HepG2 (cell line): ENCODE data around the gene IGF2BP3. TPM values are rescaled to one million over a fixed set of nuclear protein-coding genes. Genes with fewer than 3 reads are reported as not detected.

Source experiments
- ADNP ChIP-seq: sonication (generic); formaldehyde crosslinking; IDR thresholded peaks from 2 replicates; pipeline ENCODE4 v1.4.0; 2020; ENCODE audit warnings: missing genetic modification reagents
- ATF6 ChIP-seq: sonication (generic); formaldehyde crosslinking; conservative IDR thresholded peaks from 2 replicates; pipeline ENCODE4 v1.4.0; 2020; ENCODE audit warnings: missing genetic modification reagents
- CC2D1A ChIP-seq: sonication (generic); formaldehyde crosslinking; IDR thresholded peaks from 2 replicates; pipeline ENCODE4 v1.8.1; 2023; ENCODE audit warnings: mild to moderate bottlenecking, missing genetic modification reagents
- CREM ChIP-seq, 2 experiments: sonication (generic) in 1 of 2; formaldehyde crosslinking in 1 of 2; IDR thresholded peaks; 2 replicates each; pipeline versions ENCODE4 v1.4.0 to v1.6.1; 2016 to 2020; ENCODE audit warnings: antibody characterized with exemption in 1 of 2, mild to moderate bottlenecking in 1 of 2, missing genetic modification reagents in 1 of 2
- FOXJ3 ChIP-seq: sonication (generic); formaldehyde crosslinking; IDR thresholded peaks from 2 replicates; pipeline ENCODE4 v1.4.0; 2020; ENCODE audit warnings: missing genetic modification reagents, mild to moderate bottlenecking, borderline replicate concordance
- GATA4 ChIP-seq: sonication (generic); IDR thresholded peaks from 2 replicates; pipeline ENCODE4 v1.6.1; 2016; ENCODE audit warnings: antibody characterized with exemption, low read depth, borderline replicate concordance
- HDAC1 ChIP-seq: sonication (generic); formaldehyde crosslinking; IDR thresholded peaks from 2 replicates; pipeline ENCODE4 v1.5.1; 2020; ENCODE audit warnings: mild to moderate bottlenecking, missing genetic modification reagents
- HNRNPLL ChIP-seq: fragments of 200-400 bp; formaldehyde crosslinking; IDR thresholded peaks from 2 replicates; pipeline ENCODE4 v1.6.1; 2017; ENCODE audit warnings: mild to moderate bottlenecking, low read depth, low read length; ENCODE audit not compliant: poor library complexity, severe bottlenecking
- MATR3 ChIP-seq: sonication (generic); formaldehyde crosslinking; IDR thresholded peaks from 2 replicates; pipeline ENCODE4 v1.4.0; 2020; ENCODE audit warnings: missing genetic modification reagents
- NFYC ChIP-seq: IDR thresholded peaks from 2 replicates; pipeline ENCODE4 v1.6.1; 2016; ENCODE audit warnings: missing genetic modification reagents, missing compliant biosample characterization
- PAWR ChIP-seq: sonication (generic); formaldehyde crosslinking; IDR thresholded peaks from 2 replicates; pipeline ENCODE4 v1.4.0; 2020; ENCODE audit warnings: missing genetic modification reagents, mild to moderate bottlenecking, borderline replicate concordance
- PLRG1 ChIP-seq: fragments of 450-650 bp; conservative IDR thresholded peaks from 2 replicates; pipeline ENCODE4 v1.6.1; 2016
- RXRA ChIP-seq: sonication (generic); formaldehyde crosslinking; IDR thresholded peaks from 2 replicates; pipeline ENCODE4 v1.5.1; 2020; ENCODE audit warnings: missing genetic modification reagents
- SAP130 ChIP-seq: IDR thresholded peaks from 2 replicates; pipeline ENCODE4 v1.6.1; 2016; ENCODE audit warnings: low read depth
- SATB2 ChIP-seq: sonication (generic); formaldehyde crosslinking; IDR thresholded peaks from 2 replicates; pipeline ENCODE4 v1.5.0; 2020; ENCODE audit warnings: missing genetic modification reagents
- SETDB1 ChIP-seq: sonication (generic); formaldehyde crosslinking; IDR thresholded peaks from 2 replicates; pipeline ENCODE4 v1.5.1; 2020; ENCODE audit warnings: missing genetic modification reagents, mild to moderate bottlenecking, borderline replicate concordance
- SNAPC4 ChIP-seq: sonication (generic); formaldehyde crosslinking; IDR thresholded peaks from 2 replicates; pipeline ENCODE4 v1.4.0; 2020; ENCODE audit warnings: mild to moderate bottlenecking, missing genetic modification reagents
- THAP11 ChIP-seq: IDR thresholded peaks from 2 replicates; pipeline ENCODE4 v1.6.1; 2016; ENCODE audit warnings: missing biosample characterization, missing genetic modification reagents
- ZFX ChIP-seq: sonication (generic); formaldehyde crosslinking; IDR thresholded peaks from 2 replicates; pipeline ENCODE4 v1.4.0; 2020; ENCODE audit warnings: mild to moderate bottlenecking, low read depth, missing genetic modification reagents, moderate library complexity
- ZNF275 ChIP-seq: sonication (generic); formaldehyde crosslinking; IDR thresholded peaks from 2 replicates; pipeline ENCODE4 v1.8.0; 2022; ENCODE audit warnings: missing genetic modification reagents, mild to moderate bottlenecking, inconsistent platforms, borderline replicate concordance
- ZNF337 ChIP-seq: sonication (generic); formaldehyde crosslinking; IDR thresholded peaks from 2 replicates; pipeline ENCODE4 v1.5.1; 2020; ENCODE audit warnings: missing genetic modification reagents, low read depth, mild to moderate bottlenecking, borderline replicate concordance
- ZNF343 ChIP-seq: sonication (generic); formaldehyde crosslinking; IDR thresholded peaks from 2 replicates; pipeline ENCODE4 v1.4.0; 2020; ENCODE audit warnings: mild to moderate bottlenecking, missing genetic modification reagents
- ZNF605 ChIP-seq: sonication (generic); formaldehyde crosslinking; IDR thresholded peaks from 2 replicates; pipeline ENCODE4 v1.8.0; 2022; ENCODE audit warnings: mild to moderate bottlenecking, missing genetic modification reagents
- ZNF782 ChIP-seq: sonication (generic); formaldehyde crosslinking; IDR thresholded peaks from 2 replicates; pipeline ENCODE4 v1.4.0; 2020; ENCODE audit warnings: missing genetic modification reagents, mild to moderate bottlenecking, borderline replicate concordance
- polyA plus RNA-seq, 8 experiments: library from polyadenylated mRNA; depleted of rRNA in 3 of 8; stranded (reverse) in 7 of 8; unstranded in 1 of 8; fragments of >200 nt; fragmentation: Illumina TruSeq in 4 of 8; extraction: Trizol in 4 of 8; gene quantifications; 2 replicates each; pipeline versions ENCODE4 v1.2.1 to v1.2.3, GENCODE V29; 2011 to 2016; ENCODE audit warnings: low read depth in 4 of 8, missing spikeins in 1 of 8, mixed read lengths in 1 of 8; ENCODE audit not compliant: insufficient read depth in 1 of 8
- total RNA-seq, 5 experiments: library from RNA; depleted of rRNA; stranded (reverse); fragments of >200 nt; fragmentation: Illumina TruSeq; extraction: Trizol; gene quantifications; 2 replicates each; pipeline ENCODE4 v1.2.3, GENCODE V29; 2016; ENCODE audit warnings: low read depth in 1 of 5

IGF2BP3 gene
- total and polyA plus RNA-seq, 2 of the 13 experiments (the other 11 are each of a cell fraction or from before 2014, with no cell fraction given) = 37.7 to 39.5 TPM

- TF ChIP-seq ZNF275 (CRISPR knock-in tag) = no peak
- no peak for TF ChIP-seq CC2D1A
- TF ChIP-seq PAWR (CRISPR knock-in tag) = no peak
- no peak for TF ChIP-seq ZNF343 (CRISPR knock-in tag)
- no peak for TF ChIP-seq NFYC (CRISPR knock-in tag)
- no peak for TF ChIP-seq PLRG1
- no peak for TF ChIP-seq HNRNPLL
- no peak for TF ChIP-seq THAP11 (CRISPR knock-in tag)
- TF ChIP-seq GATA4 = peak; percentile 53; the same call in 1 of the 2 replicates
- TF ChIP-seq SNAPC4 (CRISPR knock-in tag) = no peak
- no peak for TF ChIP-seq ZNF782
- TF ChIP-seq SETDB1 (CRISPR knock-in tag) = no peak
- 0 out of 2 replicates have a peak, but pooled peaks have one; percentile 41 for TF ChIP-seq ZNF605
- TF ChIP-seq ATF6 = no peak
- no peak; the same call in 1 of the 2 replicates for TF ChIP-seq HDAC1 (CRISPR knock-in tag)
- peak; percentile 34; the same call in 1 of the 2 replicates for TF ChIP-seq SAP130
- TF ChIP-seq CREM (IDR thresholded peaks at IDR 0.05) = no peak; the same call in 1 of the 2 replicates
- no peak for TF ChIP-seq CREM (CRISPR knock-in tag; IDR thresholded peaks at IDR 0.05)
- TF ChIP-seq MATR3 (CRISPR knock-in tag) = no peak
- no peak for TF ChIP-seq ZNF337 (CRISPR knock-in tag)
- TF ChIP-seq RXRA = peak; percentile 27; the same call in 1 of the 2 replicates
- no peak for TF ChIP-seq ZFX (CRISPR knock-in tag)
- TF ChIP-seq ADNP (CRISPR knock-in tag) = no peak
- peak; percentile 74; the same call in 1 of the 2 replicates for TF ChIP-seq FOXJ3 (CRISPR knock-in tag)
- TF ChIP-seq SATB2 (CRISPR knock-in tag) = no peak
Measured at GRCh38 chr7:23358152-23358674, 112.1 kb downstream of the IGF2BP3 start (continued).
